ENCODE results near the gene MEFV. TPM values are rescaled to one million over a fixed set of nuclear protein-coding genes. Genes with fewer than 3 reads are reported as not detected.

MEFV gene
- total RNA-seq, 1 experiment from 2014 or later: 0.46 TPM

GRCh38 chr16:3246002-3246401 lies 10.4 kb downstream of the MEFV start:
- no peak; the same call in 1 of the 2 replicates for ATAC-seq

GRCh38 chr16:3243882-3244281 lies 12.6 kb downstream of the MEFV start:
- Histone ChIP-seq H3K4me3 (ENCODE audit: low read depth in 2 of 2, low read length in 2 of 2) (no peak overlapping the region), H3K4me1 (ENCODE audit: control insufficient read depth, insufficient read depth, low read length) (no peaks in the 10 kb centered on the region), H3K9me3 (ENCODE audit: control insufficient read depth, insufficient read depth, low read depth, low read length) (no peaks in the 10 kb centered on the region), H3K27me3 (ENCODE audit: control insufficient read depth, insufficient read depth, low read length) (no peaks in the 10 kb centered on the region), H3K36me3 (ENCODE audit: control insufficient read depth, insufficient read depth, low read length) (no peaks in the 10 kb centered on the region), H3K27ac (ENCODE audit: low read length) (no peak overlapping the region)
- intact Hi-C loops (cut with micrococcal nuclease; ENCODE audit: unreplicated experiment) (no loop called here), in situ Hi-C loops (cut with HindIII; ENCODE audit: low pct_unique_long_range_greater_than_20kb, low sequenced_read_pairs) (no loop called here)
- TF ChIP-seq, protein P1, sequence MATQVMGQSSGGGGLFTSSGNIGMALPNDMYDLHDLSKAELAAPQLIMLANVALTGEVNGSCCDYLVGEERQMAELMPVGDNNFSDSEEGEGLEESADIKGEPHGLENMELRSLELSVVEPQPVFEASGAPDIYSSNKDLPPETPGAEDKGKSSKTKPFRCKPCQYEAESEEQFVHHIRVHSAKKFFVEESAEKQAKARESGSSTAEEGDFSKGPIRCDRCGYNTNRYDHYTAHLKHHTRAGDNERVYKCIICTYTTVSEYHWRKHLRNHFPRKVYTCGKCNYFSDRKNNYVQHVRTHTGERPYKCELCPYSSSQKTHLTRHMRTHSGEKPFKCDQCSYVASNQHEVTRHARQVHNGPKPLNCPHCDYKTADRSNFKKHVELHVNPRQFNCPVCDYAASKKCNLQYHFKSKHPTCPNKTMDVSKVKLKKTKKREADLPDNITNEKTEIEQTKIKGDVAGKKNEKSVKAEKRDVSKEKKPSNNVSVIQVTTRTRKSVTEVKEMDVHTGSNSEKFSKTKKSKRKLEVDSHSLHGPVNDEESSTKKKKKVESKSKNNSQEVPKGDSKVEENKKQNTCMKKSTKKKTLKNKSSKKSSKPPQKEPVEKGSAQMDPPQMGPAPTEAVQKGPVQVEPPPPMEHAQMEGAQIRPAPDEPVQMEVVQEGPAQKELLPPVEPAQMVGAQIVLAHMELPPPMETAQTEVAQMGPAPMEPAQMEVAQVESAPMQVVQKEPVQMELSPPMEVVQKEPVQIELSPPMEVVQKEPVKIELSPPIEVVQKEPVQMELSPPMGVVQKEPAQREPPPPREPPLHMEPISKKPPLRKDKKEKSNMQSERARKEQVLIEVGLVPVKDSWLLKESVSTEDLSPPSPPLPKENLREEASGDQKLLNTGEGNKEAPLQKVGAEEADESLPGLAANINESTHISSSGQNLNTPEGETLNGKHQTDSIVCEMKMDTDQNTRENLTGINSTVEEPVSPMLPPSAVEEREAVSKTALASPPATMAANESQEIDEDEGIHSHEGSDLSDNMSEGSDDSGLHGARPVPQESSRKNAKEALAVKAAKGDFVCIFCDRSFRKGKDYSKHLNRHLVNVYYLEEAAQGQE (IDR thresholded peaks at IDR 0.05; ENCODE audit: insufficient read depth in 1 of 2, low read depth in 2 of 2, low read length in 1 of 2): no peak
- no peak for TF ChIP-seq TCF7L2 (IDR thresholded peaks at IDR 0.05; ENCODE audit: low read depth, low read length)
- TF ChIP-seq POLR2AphosphoS5 (IDR thresholded peaks at IDR 0.05; ENCODE audit: low read depth, low read length): no peak
- TF ChIP-seq SIN3A (IDR thresholded peaks at IDR 0.05; ENCODE audit: borderline replicate concordance, insufficient read depth, low read depth, low read length): no peak
- TF ChIP-seq CTCF (IDR thresholded peaks at IDR 0.05): no peak
- no peak for ATAC-seq
- POLR2A ChIA-PET: no interaction called here
- no peak for DNase-seq (ENCODE audit: low read depth, low spot score)
- CTCF ChIA-PET: no interaction called here
- BruUV-seq (replicated peaks): no TSS peak

More at GRCh38 chr16:3246002-3246401, 10.4 kb downstream of the MEFV start:
- in situ Hi-C loops (cut with HindIII; ENCODE audit: low pct_unique_long_range_greater_than_20kb, low sequenced_read_pairs) (no loop called here), intact Hi-C loops (cut with micrococcal nuclease; ENCODE audit: unreplicated experiment) (no loop called here)
- no peak overlapping the region for H3K27ac ChIP-seq (ENCODE audit: low read length)
- H3K9me3 ChIP-seq (ENCODE audit: control insufficient read depth, insufficient read depth, low read depth, low read length): no peaks in the 10 kb centered on the region
- H3K36me3 ChIP-seq (ENCODE audit: control insufficient read depth, insufficient read depth, low read length): no peaks in the 10 kb centered on the region
- H3K27me3 ChIP-seq (ENCODE audit: control insufficient read depth, insufficient read depth, low read length): no peaks in the 10 kb centered on the region
- no peak overlapping the region for H3K4me3 ChIP-seq (ENCODE audit: low read depth in 2 of 2, low read length in 2 of 2)
- no peak for DNase-seq (ENCODE audit: low read depth, low spot score)
- H3K4me1 ChIP-seq (ENCODE audit: control insufficient read depth, insufficient read depth, low read length): no peaks in the 10 kb centered on the region
- TF ChIP-seq, protein P1 (IDR thresholded peaks at IDR 0.05; ENCODE audit: insufficient read depth in 1 of 2, low read depth in 2 of 2, low read length in 1 of 2): no peak
- TF ChIP-seq CTCF (IDR thresholded peaks at IDR 0.05) (no peak), TCF7L2 (IDR thresholded peaks at IDR 0.05; ENCODE audit: low read depth, low read length) (no peak), POLR2AphosphoS5 (IDR thresholded peaks at IDR 0.05; ENCODE audit: low read depth, low read length) (no peak), SIN3A (IDR thresholded peaks at IDR 0.05; ENCODE audit: borderline replicate concordance, insufficient read depth, low read depth, low read length) (no peak)
- POLR2A ChIA-PET: no interaction called here
- CTCF ChIA-PET: no interaction called here
- BruUV-seq (replicated peaks): no TSS peak
